ENCODE measurements around the gene NSMF. TPM values are rescaled to one million over a fixed set of nuclear protein-coding genes. Genes with fewer than 3 reads are reported as not detected.

NSMF gene
- 18.6 TPM for polyA plus RNA-seq (2012; ENCODE audit: low read depth, missing spikeins)

DNA sequence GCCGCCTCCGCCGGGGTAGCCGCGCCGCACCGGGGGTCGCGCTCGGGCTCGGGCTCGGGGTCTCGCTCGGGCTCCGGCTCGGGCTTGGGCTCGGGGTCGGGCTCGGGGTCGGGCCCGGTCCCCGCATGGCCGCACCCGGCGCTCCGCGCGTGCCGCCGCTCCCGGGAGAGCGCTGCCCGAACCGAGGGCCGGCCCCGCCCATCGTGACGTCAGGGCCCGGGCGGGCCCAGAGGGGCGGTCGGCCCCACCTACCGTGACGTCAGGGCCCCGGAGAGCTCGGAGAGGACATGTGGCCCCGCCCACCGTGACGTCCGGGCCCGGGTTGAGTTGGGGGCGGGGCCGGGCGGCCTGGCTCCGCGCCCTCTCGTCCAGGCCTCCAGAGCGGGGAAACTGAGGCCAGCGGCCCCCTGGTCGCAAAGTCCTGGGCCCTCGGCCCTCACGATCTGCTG lies at the start of gene NSMF:
TSS of gene NSMF (minus strand) at position 183 of the 449 bp plus-strand sequence. CDS start 232 bp downstream, outside the sequence.
- peak; percentile 100 for DNase-seq (ENCODE audit: insufficient read length, low spot score)
- TF ChIP-seq SPI1 (IDR thresholded peaks at IDR 0.05; ENCODE audit: low read depth, low read length): no peak
- TF ChIP-seq POU2F2 (IDR thresholded peaks at IDR 0.05; ENCODE audit: low read depth, low read length): no peak
- TF ChIP-seq TAF1 (IDR thresholded peaks at IDR 0.05; ENCODE audit: low read depth, low read length): no peak
- peak; percentile 98 for FAIRE-seq

DNA sequence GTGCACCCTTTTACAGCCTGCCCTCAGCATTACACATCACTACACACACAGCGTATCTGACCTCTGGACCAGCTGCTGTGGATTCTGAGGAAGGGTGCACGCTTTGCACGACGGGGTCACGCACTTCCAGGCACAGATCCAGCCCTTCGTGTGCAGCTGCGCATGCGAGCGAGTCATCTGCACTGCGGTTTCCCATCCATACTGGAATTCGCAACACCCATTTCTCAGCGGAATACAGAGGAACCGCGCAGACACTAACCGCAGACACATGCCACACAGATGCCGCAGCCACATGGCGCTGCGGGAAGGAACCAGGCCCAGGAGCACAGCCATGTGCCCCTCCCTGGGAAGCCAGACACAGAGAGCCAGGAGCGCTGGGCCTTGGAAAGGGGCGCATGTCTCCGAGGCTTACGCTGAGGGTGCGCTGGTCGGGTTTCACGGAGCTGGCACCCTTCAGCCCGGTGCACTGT lies 47.6 kb upstream of the NSMF start:
- DNase-seq (ENCODE audit: insufficient read length, low spot score) (no peak), FAIRE-seq (no peak)
- no peak for TF ChIP-seq PAX5 (IDR thresholded peaks at IDR 0.05; ENCODE audit: insufficient read depth, low read length, severe bottlenecking)
- TF ChIP-seq SPI1 (IDR thresholded peaks at IDR 0.05; ENCODE audit: low read depth, low read length): no peak
- TF ChIP-seq POU2F2 (IDR thresholded peaks at IDR 0.05; ENCODE audit: low read depth, low read length): no peak
- no peak for TF ChIP-seq TAF1 (IDR thresholded peaks at IDR 0.05; ENCODE audit: low read depth, low read length)
- no peak for TF ChIP-seq POLR2A (IDR thresholded peaks at IDR 0.05; ENCODE audit: low read depth, low read length)
- TF ChIP-seq POLR2AphosphoS5 (IDR thresholded peaks at IDR 0.05; ENCODE audit: low read depth, low read length): no peak

GRCh38 chr9:137506274-137506673 lies 47.1 kb upstream of the NSMF start:
- DNase-seq (ENCODE audit: insufficient read length, low spot score): no peak
- FAIRE-seq: no peak

GRCh38 chr9:137505421-137506140 lies 46.4 kb upstream of the NSMF start:
- TF ChIP-seq PAX5 (IDR thresholded peaks at IDR 0.05; ENCODE audit: insufficient read depth, low read length, severe bottlenecking) (no peak), SPI1 (IDR thresholded peaks at IDR 0.05; ENCODE audit: low read depth, low read length) (no peak), POLR2AphosphoS5 (IDR thresholded peaks at IDR 0.05; ENCODE audit: low read depth, low read length) (no peak), POU2F2 (IDR thresholded peaks at IDR 0.05; ENCODE audit: low read depth, low read length) (no peak), TAF1 (IDR thresholded peaks at IDR 0.05; ENCODE audit: low read depth, low read length) (no peak), POLR2A (IDR thresholded peaks at IDR 0.05; ENCODE audit: low read depth, low read length) (no peak)
- FAIRE-seq (no peak), DNase-seq (ENCODE audit: insufficient read length, low spot score) (no peak)

More at GRCh38 chr9:137506274-137506673, 47.1 kb upstream of the NSMF start:
- TF ChIP-seq POLR2AphosphoS5 (IDR thresholded peaks at IDR 0.05; ENCODE audit: low read depth, low read length) (no peak), TAF1 (IDR thresholded peaks at IDR 0.05; ENCODE audit: low read depth, low read length) (no peak), POLR2A (IDR thresholded peaks at IDR 0.05; ENCODE audit: low read depth, low read length) (no peak), PAX5 (IDR thresholded peaks at IDR 0.05; ENCODE audit: insufficient read depth, low read length, severe bottlenecking) (no peak), SPI1 (IDR thresholded peaks at IDR 0.05; ENCODE audit: low read depth, low read length) (no peak), POU2F2 (IDR thresholded peaks at IDR 0.05; ENCODE audit: low read depth, low read length) (no peak)

DNA sequence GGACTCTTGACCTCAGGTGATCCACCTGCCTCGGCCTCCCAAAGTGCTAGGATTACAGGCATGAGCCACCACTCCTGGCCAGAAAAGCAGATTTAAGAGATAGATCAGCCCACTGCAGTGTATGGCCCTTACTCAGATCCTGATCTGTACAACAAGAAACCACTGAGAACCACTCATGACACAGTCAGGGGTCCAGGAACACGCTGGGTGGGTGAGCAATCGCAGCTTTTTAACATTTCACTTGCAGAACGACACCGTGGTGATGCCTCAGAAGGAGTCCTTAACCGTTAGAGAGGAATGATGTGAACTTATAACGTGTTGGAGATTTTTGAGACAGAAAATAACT lies 45.3 kb upstream of the NSMF start:
- FAIRE-seq (no peak), DNase-seq (ENCODE audit: insufficient read length, low spot score) (peak; percentile 8)
- TF ChIP-seq PAX5 (IDR thresholded peaks at IDR 0.05; ENCODE audit: insufficient read depth, low read length, severe bottlenecking): no peak
- no peak for TF ChIP-seq TAF1 (IDR thresholded peaks at IDR 0.05; ENCODE audit: low read depth, low read length)
- TF ChIP-seq SPI1 (IDR thresholded peaks at IDR 0.05; ENCODE audit: low read depth, low read length): no peak
- no peak for TF ChIP-seq POU2F2 (IDR thresholded peaks at IDR 0.05; ENCODE audit: low read depth, low read length)
- no peak for TF ChIP-seq POLR2A (IDR thresholded peaks at IDR 0.05; ENCODE audit: low read depth, low read length)
- TF ChIP-seq POLR2AphosphoS5 (IDR thresholded peaks at IDR 0.05; ENCODE audit: low read depth, low read length): no peak

GRCh38 chr9:137502008-137502911 lies 43.1 kb upstream of the NSMF start:
- TF ChIP-seq PAX5 (IDR thresholded peaks at IDR 0.05; ENCODE audit: insufficient read depth, low read length, severe bottlenecking) (no peak), POLR2AphosphoS5 (IDR thresholded peaks at IDR 0.05; ENCODE audit: low read depth, low read length) (no peak), TAF1 (IDR thresholded peaks at IDR 0.05; ENCODE audit: low read depth, low read length) (no peak), SPI1 (IDR thresholded peaks at IDR 0.05; ENCODE audit: low read depth, low read length) (no peak), POLR2A (IDR thresholded peaks at IDR 0.05; ENCODE audit: low read depth, low read length) (no peak), POU2F2 (IDR thresholded peaks at IDR 0.05; ENCODE audit: low read depth, low read length) (no peak)
- FAIRE-seq (no peak), DNase-seq (ENCODE audit: insufficient read length, low spot score) (peak; percentile 72)

- TF ChIP-seq TAF1 (IDR thresholded peaks at IDR 0.05; ENCODE audit: low read depth, low read length) (no peak), POLR2A (IDR thresholded peaks at IDR 0.05; ENCODE audit: low read depth, low read length) (no peak), SPI1 (IDR thresholded peaks at IDR 0.05; ENCODE audit: low read depth, low read length) (no peak), POU2F2 (IDR thresholded peaks at IDR 0.05; ENCODE audit: low read depth, low read length) (no peak), POLR2AphosphoS5 (IDR thresholded peaks at IDR 0.05; ENCODE audit: low read depth, low read length) (no peak), PAX5 (IDR thresholded peaks at IDR 0.05; ENCODE audit: insufficient read depth, low read length, severe bottlenecking) (no peak)
- FAIRE-seq: no peak
- DNase-seq (ENCODE audit: insufficient read length, low spot score): no peak
Measured at GRCh38 chr9:137501457-137501856, 42.3 kb upstream of the NSMF start.

- no peak for TF ChIP-seq TAF1 (IDR thresholded peaks at IDR 0.05; ENCODE audit: low read depth, low read length)
- no peak for TF ChIP-seq POLR2A (IDR thresholded peaks at IDR 0.05; ENCODE audit: low read depth, low read length)
- no peak for TF ChIP-seq SPI1 (IDR thresholded peaks at IDR 0.05; ENCODE audit: low read depth, low read length)
- TF ChIP-seq PAX5 (IDR thresholded peaks at IDR 0.05; ENCODE audit: insufficient read depth, low read length, severe bottlenecking): no peak
- TF ChIP-seq POLR2AphosphoS5 (IDR thresholded peaks at IDR 0.05; ENCODE audit: low read depth, low read length): no peak
- no peak for TF ChIP-seq POU2F2 (IDR thresholded peaks at IDR 0.05; ENCODE audit: low read depth, low read length)
- no peak for FAIRE-seq
- DNase-seq (ENCODE audit: insufficient read length, low spot score): no peak
Measured at GRCh38 chr9:137500666-137501397, 41.7 kb upstream of the NSMF start.

Data from GM12891 (cell line).